Loucy (cell line): ENCODE data around the gene A2M.

Source experiments
- H2AFZ ChIP-seq: fragments of 200-600 bp; sonication (generic); 2 replicates; pipeline ENCODE4 v1.6.0; 2016; ENCODE audit warnings: antibody characterized with exemption, mild to moderate bottlenecking, low read length, moderate library complexity
- H3F3A ChIP-seq: fragments of 200-600 bp; 2 replicates; pipeline ENCODE4 v1.6.0; 2016; ENCODE audit warnings: antibody characterized with exemption, low read depth, mild to moderate bottlenecking
- H3K27me3 ChIP-seq: fragments of 200-600 bp; sonication (generic); 2 replicates; pipeline ENCODE4 v1.6.1; 2014; ENCODE audit warnings: low read length, mild to moderate bottlenecking; ENCODE audit not compliant: insufficient read depth, poor library complexity, severe bottlenecking
- H3K36me3 ChIP-seq: fragments of 200-600 bp; sonication (generic); 2 replicates; pipeline ENCODE4 v1.6.1; 2016; ENCODE audit warnings: low read length; ENCODE audit not compliant: insufficient read depth
- H3K4me1 ChIP-seq: fragments of 200-600 bp; sonication (generic); 2 replicates; pipeline ENCODE4 v1.5.1; 2014; ENCODE audit warnings: low read length, mild to moderate bottlenecking; ENCODE audit not compliant: insufficient read depth, poor library complexity, severe bottlenecking
- H3K4me2 ChIP-seq: fragments of 200-600 bp; sonication (generic); 2 replicates; pipeline ENCODE4 v1.6.0; 2014; ENCODE audit warnings: antibody characterized with exemption, low read length, low read depth, mild to moderate bottlenecking; ENCODE audit not compliant: poor library complexity, severe bottlenecking
- H3K4me3 ChIP-seq: fragments of 200-600 bp; sonication (generic); 2 replicates; pipeline ENCODE4 v1.5.1; 2014; ENCODE audit warnings: low read length, mild to moderate bottlenecking, mixed read lengths; ENCODE audit not compliant: poor library complexity, severe bottlenecking
- H3K79me2 ChIP-seq: fragments of 200-600 bp; sonication (generic); 2 replicates; pipeline ENCODE4 v1.6.1; 2014; ENCODE audit warnings: low read length; ENCODE audit not compliant: insufficient read depth
- H3K9ac ChIP-seq: fragments of 200-600 bp; sonication (generic); 2 replicates; pipeline ENCODE4 v1.6.0; 2014; ENCODE audit warnings: mild to moderate bottlenecking, low read depth, low read length, moderate library complexity; ENCODE audit not compliant: poor library complexity, severe bottlenecking
- H3K9me2 ChIP-seq: fragments of 200-600 bp; sonication (generic); replicated peaks from 2 replicates; pipeline ENCODE4 v1.6.1; 2016; ENCODE audit warnings: low read depth, low read length, mixed read lengths
- H3K9me3 ChIP-seq: fragments of 200-600 bp; sonication (generic); 2 replicates; pipeline ENCODE4 v1.6.1; 2014; ENCODE audit warnings: mild to moderate bottlenecking, antibody characterized with exemption, low read length, low read depth; ENCODE audit not compliant: insufficient read depth
- H4K20me1 ChIP-seq: fragments of 200-600 bp; sonication (generic); 2 replicates; pipeline ENCODE4 v1.6.0; 2014; ENCODE audit warnings: antibody characterized with exemption, low read length, mild to moderate bottlenecking; ENCODE audit not compliant: insufficient read depth, poor library complexity, severe bottlenecking
- CTCF ChIP-seq: fragments of 200-600 bp; sonication (generic); conservative IDR thresholded peaks from 2 replicates; pipeline ENCODE4 v1.5.1; 2014; ENCODE audit warnings: mild to moderate bottlenecking, antibody characterized with exemption, low read length
- EZH2phosphoT487 ChIP-seq: fragments of 200-600 bp; IDR thresholded peaks from 2 replicates; pipeline ENCODE4 v1.6.1; 2018; ENCODE audit warnings: antibody characterized with exemption, mild to moderate bottlenecking, moderate library complexity, borderline replicate concordance

Gene A2M

GRCh38 chr12:9106067-9106466 lies 9.7 kb downstream of the A2M start:
- Histone ChIP-seq H2AFZ (no peak overlapping the region), H3K9me3 (no peaks in the 10 kb centered on the region), H3F3A (no peaks in the 10 kb centered on the region), H3K27me3 (no peaks in the 10 kb centered on the region), H3K9ac (no peak overlapping the region), H3K4me1 (no peaks in the 10 kb centered on the region), H3K4me2 (no peak overlapping the region), H3K36me3 (no peaks in the 10 kb centered on the region), H3K9me2 (no peaks in the 10 kb centered on the region), H3K79me2 (no peaks in the 10 kb centered on the region), H3K4me3 (no peak overlapping the region), H4K20me1 (no peaks in the 10 kb centered on the region)
- TF ChIP-seq EZH2phosphoT487 (no peak), CTCF (no peak)

GRCh38 chr12:9104767-9105423 lies 10.8 kb downstream of the A2M start:
- Histone ChIP-seq H3K36me3 (no peaks in the 10 kb centered on the region), H4K20me1 (no peaks in the 10 kb centered on the region), H3K27me3 (no peaks in the 10 kb centered on the region), H3K4me3 (no peak overlapping the region), H2AFZ (peak overlapping the region; percentile 3; the same call in 1 of the 2 replicates), H3K9me3 (no peaks in the 10 kb centered on the region), H3K79me2 (no peaks in the 10 kb centered on the region), H3F3A (no peaks in the 10 kb centered on the region), H3K9me2 (no peaks in the 10 kb centered on the region), H3K4me2 (no peak overlapping the region), H3K4me1 (no peaks in the 10 kb centered on the region), H3K9ac (no peak overlapping the region)
- TF ChIP-seq EZH2phosphoT487 (no peak), CTCF (no peak)

GRCh38 chr12:9104087-9104486 lies 11.6 kb downstream of the A2M start:
- no peak overlapping the region for H3K4me2 ChIP-seq
- H2AFZ ChIP-seq, result no peak overlapping the region
- no peaks in the 10 kb centered on the region for H3K9me3 ChIP-seq
- no peaks in the 10 kb centered on the region for H3K79me2 ChIP-seq
- no peaks in the 10 kb centered on the region for H4K20me1 ChIP-seq
- H3F3A ChIP-seq, result no peaks in the 10 kb centered on the region
- no peak overlapping the region for H3K4me3 ChIP-seq
- TF ChIP-seq CTCF (no peak), EZH2phosphoT487 (no peak)
- no peaks in the 10 kb centered on the region for H3K27me3 ChIP-seq
- no peak overlapping the region for H3K9ac ChIP-seq
- H3K36me3 ChIP-seq, result no peaks in the 10 kb centered on the region
- no peaks in the 10 kb centered on the region for H3K4me1 ChIP-seq
- H3K9me2 ChIP-seq, result no peaks in the 10 kb centered on the region
